B cell (primary cell): ENCODE data around the gene SLIT3. TPM values are rescaled to one million over a fixed set of nuclear protein-coding genes. Genes with fewer than 3 reads are reported as not detected.

Experiments used
- ATAC-seq: fragments of 200-7000 bp; cut with Tn5 transposase; one replicate; pipeline ENCODE4 v1.10.0; 2021; ENCODE audit warnings: low read depth, mild to moderate bottlenecking, moderate number of reproducible peaks, moderate library complexity
- CTCF ChIA-PET: fragments of 350-600 bp; sonication (Branson Sonifier 250); formaldehyde crosslinking; loops from one replicate; lab custom pipeline; 2021; ENCODE audit warnings: antibody characterized with exemption, inconsistent platforms; lab: Charles Lee
- POLR2A ChIA-PET: fragments of 350-600 bp; sonication (Branson Sonifier 250); formaldehyde crosslinking; loops from one replicate; lab custom pipeline; 2021; ENCODE audit warnings: antibody characterized with exemption; lab: Charles Lee
- DNase-seq: peaks from one replicate; pipeline ENCODE4 v3.0.0; 2013
- H2AFZ ChIP-seq: 2 replicates; pipeline ENCODE4 v1.6.1; 2012; ENCODE audit warnings: mild to moderate bottlenecking, low read depth, low read length; ENCODE audit not compliant: insufficient read depth, poor library complexity, severe bottlenecking
- H3K27ac ChIP-seq, 2 donors: 1 replicate in 1 of 2; 2 replicates in 1 of 2; pipeline ENCODE4 v1.5.1; 2012 to 2013; ENCODE audit warnings: low read length in 2 of 2, mild to moderate bottlenecking in 2 of 2, moderate library complexity in 1 of 2
- H3K27me3 ChIP-seq, 4 experiments: fragments of 200-600 bp in 1 of 4; sonication (generic) in 1 of 4; replicated peaks in 1 of 4; 1 replicate in 2 of 4; 2 replicates in 2 of 4; pipeline versions ENCODE4 v1.6.1 to v1.7.0; 2013 to 2016; ENCODE audit warnings: low read length in 3 of 4, mild to moderate bottlenecking in 2 of 4, mixed read lengths in 1 of 4, moderate library complexity in 1 of 4; ENCODE audit not compliant: insufficient read depth in 4 of 4, control insufficient read depth in 3 of 4; ENCODE audit errors: control extremely low read depth in 1 of 4
- H3K36me3 ChIP-seq, 2 experiments: replicated peaks in 1 of 2; 1 replicate in 1 of 2; 2 replicates in 1 of 2; pipeline versions ENCODE4 v1.6.1 to v1.7.1; 2013; ENCODE audit warnings: low read length in 1 of 2; ENCODE audit not compliant: insufficient read depth in 2 of 2, control insufficient read depth in 1 of 2; ENCODE audit errors: control extremely low read depth in 1 of 2, extremely low read depth in 1 of 2
- H3K4me1 ChIP-seq, 2 donors: fragments of 200-600 bp in 1 of 2; sonication (generic) in 1 of 2; 1 replicate in 1 of 2; 2 replicates in 1 of 2; pipeline versions ENCODE4 v1.5.1 to v1.6.1; 2013 to 2017; ENCODE audit warnings: low read length in 2 of 2; ENCODE audit not compliant: control insufficient read depth in 2 of 2, insufficient read depth in 2 of 2
- H3K4me2 ChIP-seq: replicated peaks from 2 replicates; pipeline ENCODE3; 2012; ENCODE audit warnings: mild to moderate bottlenecking, low read depth, low read length; ENCODE audit not compliant: poor library complexity, severe bottlenecking
- H3K4me3 ChIP-seq, 5 experiments: fragments of 200-600 bp in 1 of 5; sonication (generic) in 1 of 5; 1 replicate in 3 of 5; 2 replicates in 2 of 5; pipeline versions ENCODE4 v1.5.1 to v1.7.0; 2011 to 2016; ENCODE audit warnings: low read length in 4 of 5, mild to moderate bottlenecking in 4 of 5, low read depth in 2 of 5, control low read depth in 1 of 5, moderate library complexity in 1 of 5; ENCODE audit not compliant: insufficient read depth in 1 of 5; ENCODE audit errors: control extremely low read depth in 1 of 5, extremely low read depth in 1 of 5
- H3K79me2 ChIP-seq: fragments of 200-600 bp; sonication (generic); one replicate; pipeline ENCODE4 v1.6.0; 2016; ENCODE audit warnings: low read length; ENCODE audit not compliant: control insufficient read depth, insufficient read depth
- H3K9ac ChIP-seq: fragments of 200-600 bp; sonication (generic); 2 replicates; pipeline ENCODE4 v1.6.1; 2017; ENCODE audit warnings: mild to moderate bottlenecking, low read length, moderate library complexity
- H3K9me3 ChIP-seq, 3 donors: one replicate each; pipeline versions ENCODE4 v1.6.1 to v1.7.1; 2013; ENCODE audit warnings: low read length in 2 of 3; ENCODE audit not compliant: control insufficient read depth in 2 of 3, insufficient read depth in 1 of 3; ENCODE audit errors: control extremely low read depth in 1 of 3
- H4K20me1 ChIP-seq: 2 replicates; pipeline ENCODE4 v1.6.0; 2012; ENCODE audit warnings: mild to moderate bottlenecking, low read length; ENCODE audit not compliant: insufficient read depth, control insufficient read depth, poor library complexity, severe bottlenecking
- H3K27ac Mint-ChIP-seq: one replicate; pipeline ENCODE4 v1.8.0; 2021; ENCODE audit warnings: mixed read lengths
- H3K27me3 Mint-ChIP-seq: one replicate; pipeline ENCODE4 v1.8.0; 2021; ENCODE audit warnings: mixed read lengths
- H3K4me1 Mint-ChIP-seq: one replicate; pipeline ENCODE4 v1.8.0; 2021; ENCODE audit warnings: mixed read lengths
- H3K4me3 Mint-ChIP-seq: one replicate; pipeline ENCODE4 v1.8.0; 2021; ENCODE audit warnings: mixed read lengths
- H3K9me3 Mint-ChIP-seq: one replicate; pipeline ENCODE4 v1.8.0; 2022; ENCODE audit warnings: mixed read lengths; ENCODE audit not compliant: insufficient read depth
- EZH2 ChIP-seq: IDR thresholded peaks from 2 replicates; pipeline ENCODE4 v1.6.1; 2012; ENCODE audit warnings: borderline replicate concordance, low read depth, mild to moderate bottlenecking, moderate library complexity, low read length; ENCODE audit not compliant: insufficient read depth, poor library complexity, severe bottlenecking
- WGBS: methylation state at CpG from one replicate; pipeline ENCODE4 v1.1.5; 2013; ENCODE audit warnings: missing lambda C conversion rate; ENCODE audit not compliant: insufficient coverage; 5-methylcytosine and 5-hydroxymethylcytosine counted together
- intact Hi-C: fragments of 100-400 bp; cut with micrococcal nuclease; formaldehyde crosslinking; loops from one replicate; pipeline ENCODE4 v1.10.0; 2022
- polyA plus RNA-seq: library from polyadenylated mRNA; depleted of rRNA; stranded (reverse); fragments of >200 nt; gene quantifications from 2 replicates; pipeline ENCODE4 v1.2.3, GENCODE V29; 2012
- total RNA-seq, 2 donors: library from RNA; stranded (reverse); fragments of 120-200 nt in 1 of 2; gene quantifications; 1 replicate in 1 of 2; 2 replicates in 1 of 2; pipeline versions ENCODE4 v1.2.3 to v1.2.4, GENCODE V29; 2013 to 2022
- TF ChIP-seq, protein P1 (sequence below): fragments of 200-600 bp; IDR thresholded peaks from one replicate; pipeline ENCODE4 v1.8.0; 2022; ENCODE audit warnings: antibody characterized with exemption, mild to moderate bottlenecking

Gene SLIT3
- total and polyA plus RNA-seq, 2 donors (not counting 1 experiment from before 2014, with no cell fraction given): not detected

DNA sequence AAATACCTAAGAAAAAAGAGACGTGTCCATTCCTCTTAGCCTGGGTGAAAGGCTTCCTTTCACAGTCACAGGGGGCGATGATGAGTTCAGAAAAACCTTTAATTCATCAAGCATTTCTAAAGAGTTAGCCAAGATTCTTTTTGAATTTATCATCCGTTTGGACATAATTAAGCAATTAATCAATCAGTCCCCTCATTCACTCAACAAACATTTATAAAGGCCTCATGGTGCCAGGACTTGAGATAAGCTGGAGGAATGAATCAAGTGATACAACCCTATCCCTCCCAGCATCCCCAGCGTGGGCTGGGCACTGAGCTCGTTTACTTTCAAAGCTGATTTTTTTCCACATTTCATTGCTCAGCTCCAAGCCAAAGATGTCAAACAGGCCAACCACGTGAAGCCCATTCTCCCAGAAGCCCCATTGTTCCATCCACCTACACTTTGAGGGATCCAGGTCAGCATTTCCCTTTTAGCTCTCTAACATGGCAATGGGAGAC, 140.5 kb downstream of the SLIT3 start:
- Histone ChIP-seq H3K79me2 (no peaks in the 10 kb centered on the region), H3K4me1 (no peaks in the 10 kb centered on the region), H3K4me2 (no peak overlapping the region), H3K27me3 (no peaks in the 10 kb centered on the region), H3K27ac (no peak overlapping the region), H3K9me3 (peaks cover 0 to 10% (median 4%) of the 10 kb centered on the region in 3 donors), H3K4me3 (no peak overlapping the region), H3K9ac (no peak overlapping the region), H4K20me1 (no peaks in the 10 kb centered on the region), H2AFZ (no peak overlapping the region), H3K36me3 (no peaks in the 10 kb centered on the region)
- intact Hi-C loops: no loop called here
- TF ChIP-seq EZH2: no peak
- TF ChIP-seq, protein P1, sequence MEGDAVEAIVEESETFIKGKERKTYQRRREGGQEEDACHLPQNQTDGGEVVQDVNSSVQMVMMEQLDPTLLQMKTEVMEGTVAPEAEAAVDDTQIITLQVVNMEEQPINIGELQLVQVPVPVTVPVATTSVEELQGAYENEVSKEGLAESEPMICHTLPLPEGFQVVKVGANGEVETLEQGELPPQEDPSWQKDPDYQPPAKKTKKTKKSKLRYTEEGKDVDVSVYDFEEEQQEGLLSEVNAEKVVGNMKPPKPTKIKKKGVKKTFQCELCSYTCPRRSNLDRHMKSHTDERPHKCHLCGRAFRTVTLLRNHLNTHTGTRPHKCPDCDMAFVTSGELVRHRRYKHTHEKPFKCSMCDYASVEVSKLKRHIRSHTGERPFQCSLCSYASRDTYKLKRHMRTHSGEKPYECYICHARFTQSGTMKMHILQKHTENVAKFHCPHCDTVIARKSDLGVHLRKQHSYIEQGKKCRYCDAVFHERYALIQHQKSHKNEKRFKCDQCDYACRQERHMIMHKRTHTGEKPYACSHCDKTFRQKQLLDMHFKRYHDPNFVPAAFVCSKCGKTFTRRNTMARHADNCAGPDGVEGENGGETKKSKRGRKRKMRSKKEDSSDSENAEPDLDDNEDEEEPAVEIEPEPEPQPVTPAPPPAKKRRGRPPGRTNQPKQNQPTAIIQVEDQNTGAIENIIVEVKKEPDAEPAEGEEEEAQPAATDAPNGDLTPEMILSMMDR: no peak
- DNase-seq (no peak), ATAC-seq (no peak)
- 87% methylated on average over 4 of the region's 6 CpGs for WGBS
- POLR2A ChIA-PET: no interaction called here
- Mint-ChIP-seq H3K4me3 (no peak overlapping the region), H3K27ac (no peak overlapping the region), H3K4me1 (no peaks in the 10 kb centered on the region), H3K9me3 (peaks cover 4% of the 10 kb centered on the region), H3K27me3 (no peaks in the 10 kb centered on the region)
- CTCF ChIA-PET: no interaction called here

DNA sequence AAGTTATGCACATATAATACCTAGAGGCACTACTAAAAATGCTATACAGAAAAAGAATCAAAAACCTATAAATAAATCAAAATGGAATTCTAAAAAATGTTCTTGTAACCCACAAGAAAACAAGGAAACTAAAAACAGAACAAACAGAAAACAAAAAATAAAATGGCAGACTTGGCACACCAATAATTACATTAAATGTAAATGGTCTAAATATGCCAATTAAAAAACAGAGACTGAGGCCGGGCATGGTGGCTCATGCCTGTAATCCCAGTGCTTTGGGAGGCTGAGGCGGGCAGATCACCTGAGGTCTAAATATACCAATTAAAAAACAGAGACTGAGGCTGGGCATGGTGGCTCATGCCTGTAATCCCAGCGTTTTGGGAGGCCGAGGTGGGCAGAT, 142.2 kb downstream of the SLIT3 start:
- DNase-seq: no peak
- Histone ChIP-seq H3K36me3 (no peaks in the 10 kb centered on the region), H3K4me2 (no peak overlapping the region), H3K4me1 (no peaks in the 10 kb centered on the region), H3K27me3 (no peaks in the 10 kb centered on the region), H3K79me2 (no peaks in the 10 kb centered on the region), H3K9ac (no peak overlapping the region), H3K4me3 (no peak overlapping the region), H3K27ac (no peak overlapping the region), H3K9me3 (peaks cover 0 to 10% (median 4%) of the 10 kb centered on the region in 3 donors), H2AFZ (no peak overlapping the region), H4K20me1 (no peaks in the 10 kb centered on the region)
- no peaks in the 10 kb centered on the region for H3K27me3 Mint-ChIP-seq
- TF ChIP-seq EZH2: no peak
- TF ChIP-seq, protein P1: no peak
- H3K4me3 Mint-ChIP-seq: no peak overlapping the region
- intact Hi-C loops: no loop called here
- H3K4me1 Mint-ChIP-seq: no peaks in the 10 kb centered on the region
- ChIA-PET CTCF (no interaction called here), POLR2A (no interaction called here)
- no peak overlapping the region for H3K27ac Mint-ChIP-seq
- H3K9me3 Mint-ChIP-seq: peaks cover 2% of the 10 kb centered on the region
- ATAC-seq: no peak
- WGBS: no CpG with 5 or more reads among the region's 4 CpGs
